BLaER1 (cell line): Measurements from ENCODE around the gene KRTAP16-1.

Experiments
- H3K27ac ChIP-seq: shearing (Covaris generic); formaldehyde crosslinking; 2 replicates; pipeline ENCODE4 v1.8.1; 2022
- H3K27me3 ChIP-seq: shearing (Covaris generic); formaldehyde crosslinking; 2 replicates; pipeline ENCODE4 v1.8.1; 2022
- H3K36me3 ChIP-seq: shearing (Covaris generic); formaldehyde crosslinking; 2 replicates; pipeline ENCODE4 v1.8.1; 2022
- H3K4me1 ChIP-seq: shearing (Covaris generic); formaldehyde crosslinking; 2 replicates; pipeline ENCODE4 v1.8.1; 2022
- H3K4me2 ChIP-seq: shearing (Covaris generic); formaldehyde crosslinking; 2 replicates; pipeline ENCODE4 v1.8.1; 2022
- H3K4me3 ChIP-seq: shearing (Covaris generic); formaldehyde crosslinking; 2 replicates; pipeline ENCODE4 v1.8.1; 2022
- H3K9ac ChIP-seq: shearing (Covaris generic); formaldehyde crosslinking; 2 replicates; pipeline ENCODE4 v1.8.1; 2022
- H3K9me3 ChIP-seq: shearing (Covaris generic); formaldehyde crosslinking; 2 replicates; pipeline ENCODE4 v1.8.1; 2022
- H4K20me1 ChIP-seq: shearing (Covaris generic); formaldehyde crosslinking; 2 replicates; pipeline ENCODE4 v1.8.1; 2022
- Cebpa-rat ChIP-seq: shearing (Covaris generic); IDR thresholded peaks from 2 replicates; pipeline ENCODE4 v1.8.1; 2022

KRTAP16-1 gene

DNA sequence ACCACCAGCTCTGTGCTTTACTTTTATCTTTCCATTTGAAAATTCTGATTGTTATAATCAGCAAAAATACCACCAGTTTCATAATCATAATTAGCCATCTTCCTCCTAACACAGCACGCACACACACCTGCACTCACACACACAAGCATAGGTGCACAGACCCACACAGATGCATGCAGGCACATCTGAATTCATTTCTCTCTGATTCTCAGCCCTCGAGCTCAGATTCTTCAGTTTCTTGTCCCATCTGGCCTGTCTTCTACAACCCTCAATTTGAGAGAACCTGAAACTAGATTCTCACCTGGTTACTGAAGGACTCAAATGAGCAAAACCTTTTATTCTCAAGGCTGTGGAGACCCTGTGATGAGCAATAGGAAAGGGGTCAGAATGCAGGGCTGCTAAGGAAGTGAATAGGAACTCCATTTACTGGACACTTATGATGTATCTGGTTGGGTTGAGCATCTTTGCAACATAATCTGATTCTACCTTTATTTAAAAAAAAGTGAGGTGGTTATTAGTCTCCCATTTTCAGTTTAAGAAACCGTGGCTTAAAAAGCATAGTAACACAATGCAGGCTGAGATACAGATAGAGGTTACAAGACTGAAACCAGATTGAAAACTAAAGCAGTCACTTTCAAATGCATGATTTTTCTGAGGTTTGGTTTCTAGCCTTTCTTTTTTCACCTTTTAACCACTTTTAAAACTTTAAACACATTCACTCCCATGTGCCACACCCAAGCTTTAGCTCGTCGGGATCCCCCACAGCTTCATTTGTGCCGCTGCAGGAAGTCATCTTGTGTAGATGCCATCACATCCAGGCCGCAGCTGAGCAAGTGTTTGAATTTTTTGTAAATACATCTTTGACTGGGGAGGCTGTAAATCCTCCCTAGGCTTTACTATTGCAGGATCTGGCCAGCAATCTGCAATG is 32.1 kb upstream of the KRTAP16-1 start:
- Histone ChIP-seq H3K27me3 (no peaks in the 10 kb centered on the region), H3K4me3 (no peak overlapping the region), H4K20me1 (no peaks in the 10 kb centered on the region), H3K4me2 (no peak overlapping the region), H3K4me1 (peaks cover 18% of the 10 kb centered on the region; the same call in 1 of the 2 replicates), H3K9ac (no peak overlapping the region), H3K9me3 (peaks cover 34% of the 10 kb centered on the region), H3K36me3 (no peaks in the 10 kb centered on the region), H3K27ac (no peak overlapping the region)
- no peak for TF ChIP-seq Cebpa-rat

DNA sequence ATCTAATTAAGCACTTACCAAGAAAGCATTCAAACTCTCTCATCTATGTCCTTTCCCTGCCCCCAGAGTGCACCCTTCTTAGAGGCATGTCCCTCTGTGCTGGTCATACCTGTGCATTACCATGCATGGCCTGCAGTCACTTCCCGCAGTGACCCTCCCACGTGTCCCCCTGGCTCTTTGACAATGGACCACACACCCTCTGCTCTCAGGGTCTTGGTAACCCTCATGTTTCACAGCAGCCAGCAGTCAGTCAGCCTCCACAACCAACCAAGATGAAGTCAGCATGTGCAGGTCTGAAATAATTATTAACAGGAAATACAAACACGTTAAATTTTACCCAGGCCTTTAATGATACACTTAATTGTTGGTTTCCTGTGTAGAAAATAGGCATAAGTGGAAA is 31.4 kb upstream of the KRTAP16-1 start:
- peaks cover 34% of the 10 kb centered on the region for H3K9me3 ChIP-seq
- no peaks in the 10 kb centered on the region for H3K27me3 ChIP-seq
- peak overlapping the region; percentile 6; the same call in 1 of the 2 replicates for H3K4me2 ChIP-seq
- H3K4me3 ChIP-seq: no peak overlapping the region
- no peaks in the 10 kb centered on the region for H4K20me1 ChIP-seq
- no peaks in the 10 kb centered on the region for H3K36me3 ChIP-seq
- H3K27ac ChIP-seq: no peak overlapping the region
- no peak for TF ChIP-seq Cebpa-rat
- H3K4me1 ChIP-seq: peaks cover 18% of the 10 kb centered on the region; the same call in 1 of the 2 replicates
- H3K9ac ChIP-seq: no peak overlapping the region

DNA sequence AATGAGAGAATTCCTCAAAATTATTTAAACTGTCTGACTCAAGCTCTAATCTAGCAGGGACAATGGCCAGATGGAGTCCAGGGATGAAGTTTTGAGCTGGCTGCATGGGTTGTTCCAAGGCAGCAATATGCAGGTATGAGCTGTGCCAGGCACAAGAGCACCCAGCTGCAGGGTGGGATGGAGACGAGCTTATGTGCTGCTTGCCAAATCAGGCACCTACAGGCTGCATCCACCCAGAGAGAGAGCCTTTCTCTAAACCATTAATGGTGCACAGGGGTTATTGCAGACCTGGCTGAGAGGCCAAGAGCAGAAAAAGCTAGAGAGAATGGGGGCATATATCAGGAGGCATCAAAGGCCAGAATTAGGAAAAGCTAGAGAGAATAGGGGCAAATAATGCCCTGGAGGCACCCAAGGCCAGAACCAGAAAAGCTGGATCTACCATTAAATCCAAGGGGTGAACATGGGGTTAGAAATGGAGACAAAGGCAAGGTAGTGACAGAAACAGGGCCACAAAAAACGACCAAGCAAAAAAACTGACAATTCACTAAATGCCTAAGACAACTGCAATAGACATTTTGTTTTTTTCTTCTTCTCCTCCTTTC is 30.6 kb upstream of the KRTAP16-1 start:
- Histone ChIP-seq H3K4me1 (peaks cover 20% of the 10 kb centered on the region), H3K9ac (no peak overlapping the region), H3K36me3 (no peaks in the 10 kb centered on the region), H3K4me3 (no peak overlapping the region), H3K9me3 (peaks cover 34% of the 10 kb centered on the region), H3K4me2 (peak overlapping the region; percentile 6; the same call in 1 of the 2 replicates), H4K20me1 (no peaks in the 10 kb centered on the region), H3K27me3 (no peaks in the 10 kb centered on the region), H3K27ac (no peak overlapping the region)
- no peak for TF ChIP-seq Cebpa-rat

DNA sequence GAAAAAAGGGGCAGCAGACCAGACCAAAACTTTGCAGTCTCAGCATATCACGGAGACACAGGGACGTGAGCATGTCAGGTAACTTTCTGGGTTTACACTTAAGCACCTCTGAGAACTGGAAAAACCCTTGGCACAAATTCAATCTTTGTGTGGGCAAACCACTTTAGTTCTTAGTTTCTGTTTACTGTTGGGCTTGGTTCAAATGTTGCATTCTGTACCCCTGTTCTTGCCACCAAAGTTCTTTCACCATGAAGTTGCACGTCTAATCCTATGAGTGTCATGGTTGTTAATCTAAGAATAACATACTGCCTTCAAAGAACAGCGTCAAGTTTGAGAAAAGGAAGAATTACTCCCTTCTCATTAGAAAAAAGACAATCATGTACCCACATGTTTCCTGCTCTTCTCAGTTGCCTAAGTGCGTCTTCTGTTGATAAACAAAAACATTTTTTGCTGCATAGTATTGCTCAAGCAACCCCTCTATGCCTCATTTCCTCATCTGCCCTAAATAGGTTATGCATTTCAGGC is 29.9 kb upstream of the KRTAP16-1 start:
- Histone ChIP-seq H3K27ac (no peak overlapping the region), H3K9me3 (peaks cover 31% of the 10 kb centered on the region), H3K4me2 (peak overlapping the region; percentile 6; the same call in 1 of the 2 replicates)

DNA sequence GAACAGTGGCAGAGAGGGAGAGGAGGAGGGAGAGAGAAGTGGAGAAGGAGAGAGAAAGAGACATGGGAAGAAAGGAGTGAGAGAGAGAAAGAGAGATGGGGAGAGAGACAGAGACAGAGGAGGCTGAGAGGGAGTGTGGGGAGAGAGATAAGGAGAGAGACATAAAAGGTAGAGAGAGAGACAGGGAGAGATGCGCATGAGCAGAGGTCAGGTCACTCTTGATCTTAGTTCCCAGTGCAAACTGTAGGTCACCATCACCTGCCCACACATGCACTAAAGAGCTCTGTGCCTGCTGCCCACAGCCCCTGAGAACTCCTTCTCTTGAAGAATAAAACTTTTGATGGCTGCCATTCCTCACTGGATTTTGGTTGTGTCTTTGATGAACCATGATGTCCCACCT is 26.6 kb upstream of the KRTAP16-1 start:
- H4K20me1 ChIP-seq: no peaks in the 10 kb centered on the region
- no peak overlapping the region for H3K4me2 ChIP-seq
- H3K27ac ChIP-seq: no peak overlapping the region
- no peaks in the 10 kb centered on the region for H3K36me3 ChIP-seq
- no peak overlapping the region for H3K4me3 ChIP-seq
- H3K27me3 ChIP-seq: no peaks in the 10 kb centered on the region
- no peak for TF ChIP-seq Cebpa-rat
- no peak overlapping the region for H3K9ac ChIP-seq
- H3K9me3 ChIP-seq: 0 out of 2 replicates have a peak, but pooled peaks cover under 1% of the 10 kb centered on the region
- peaks cover 31% of the 10 kb centered on the region for H3K4me1 ChIP-seq

More for the DNA sequence above, 29.9 kb upstream of the KRTAP16-1 start:
- no peaks in the 10 kb centered on the region for H4K20me1 ChIP-seq
- H3K9ac ChIP-seq: no peak overlapping the region
- H3K27me3 ChIP-seq: no peaks in the 10 kb centered on the region
- H3K36me3 ChIP-seq: no peaks in the 10 kb centered on the region
- no peak for TF ChIP-seq Cebpa-rat
- H3K4me1 ChIP-seq: peaks cover 26% of the 10 kb centered on the region
- H3K4me3 ChIP-seq: no peak overlapping the region

DNA sequence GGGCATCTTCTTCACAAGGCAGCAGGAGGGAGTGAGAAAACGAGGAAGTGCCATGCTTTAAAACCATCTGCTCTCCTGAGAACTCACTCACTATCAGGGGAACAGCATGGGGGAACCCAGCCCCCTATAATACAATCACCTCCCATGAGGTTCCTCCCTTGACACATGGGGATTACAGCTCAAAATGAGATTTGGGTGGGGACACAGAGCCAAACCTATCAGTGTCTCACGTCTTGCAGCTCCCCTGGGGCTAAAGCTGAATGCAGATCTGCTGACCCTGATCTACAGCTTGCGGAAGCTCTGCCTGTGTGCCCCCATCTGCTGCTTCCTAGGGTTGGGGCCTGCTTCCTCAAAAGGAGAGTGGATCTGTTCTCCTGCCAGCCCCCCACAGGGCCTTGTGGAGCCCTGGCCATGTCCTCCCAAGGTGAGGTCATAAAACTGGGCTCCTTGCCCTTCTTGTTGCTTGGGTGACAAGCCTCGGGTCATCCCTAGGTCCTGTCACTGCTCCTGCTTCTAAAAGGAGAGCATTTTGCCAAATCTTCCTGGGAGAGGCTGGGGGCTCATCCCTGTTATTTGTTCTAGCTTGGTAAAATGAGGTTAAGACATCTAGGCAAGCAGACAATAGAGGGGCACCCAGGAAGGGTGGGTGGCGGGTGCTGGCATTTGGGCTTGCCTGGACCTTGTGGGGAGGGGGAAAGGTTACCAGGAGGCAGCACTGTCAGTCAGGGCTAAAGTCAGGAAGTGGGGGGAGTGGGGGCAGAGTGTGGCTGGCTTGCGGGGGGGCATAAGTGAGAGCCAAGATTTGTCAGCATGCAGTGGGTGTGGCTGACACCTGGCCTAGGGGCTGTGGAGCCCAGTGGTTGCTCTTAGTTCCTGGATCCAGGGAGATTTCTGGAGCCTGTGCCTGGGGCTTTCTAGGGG is 25.5 kb upstream of the KRTAP16-1 start:
- Histone ChIP-seq H3K9ac (no peak overlapping the region), H3K9me3 (no peaks in the 10 kb centered on the region), H4K20me1 (no peaks in the 10 kb centered on the region), H3K4me2 (peak overlapping the region; percentile 40), H3K4me1 (peaks cover 22% of the 10 kb centered on the region), H3K36me3 (no peaks in the 10 kb centered on the region), H3K27me3 (no peaks in the 10 kb centered on the region), H3K27ac (peak overlapping the region; percentile 60), H3K4me3 (no peak overlapping the region)
- TF ChIP-seq Cebpa-rat: no peak

DNA sequence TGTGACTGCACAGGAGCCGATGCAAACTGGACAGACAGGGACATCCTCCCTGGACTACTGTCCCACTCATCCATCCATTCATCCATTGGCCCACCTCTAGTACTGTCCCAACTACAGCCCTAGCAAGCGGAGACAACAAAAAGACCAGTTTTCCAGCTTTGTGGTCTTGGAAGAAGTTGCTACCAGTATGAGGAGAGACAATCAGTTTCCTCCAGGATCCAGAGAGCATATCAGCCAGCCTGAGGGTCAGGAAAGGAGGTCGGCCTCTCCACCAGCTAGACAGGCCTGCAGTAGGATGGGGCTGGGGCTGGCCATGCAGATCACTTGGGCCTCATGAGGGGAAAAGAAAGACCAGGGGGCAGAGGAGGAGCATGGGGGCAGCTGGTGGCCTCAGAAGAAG is 24.7 kb upstream of the KRTAP16-1 start:
- Histone ChIP-seq H3K9ac (no peak overlapping the region), H3K36me3 (no peaks in the 10 kb centered on the region), H3K27me3 (no peaks in the 10 kb centered on the region), H3K27ac (peak overlapping the region; percentile 60; the same call in 1 of the 2 replicates), H3K4me3 (no peak overlapping the region), H4K20me1 (no peaks in the 10 kb centered on the region), H3K4me1 (peaks cover 15% of the 10 kb centered on the region), H3K4me2 (peak overlapping the region; percentile 40), H3K9me3 (no peaks in the 10 kb centered on the region)
- TF ChIP-seq Cebpa-rat: no peak

DNA sequence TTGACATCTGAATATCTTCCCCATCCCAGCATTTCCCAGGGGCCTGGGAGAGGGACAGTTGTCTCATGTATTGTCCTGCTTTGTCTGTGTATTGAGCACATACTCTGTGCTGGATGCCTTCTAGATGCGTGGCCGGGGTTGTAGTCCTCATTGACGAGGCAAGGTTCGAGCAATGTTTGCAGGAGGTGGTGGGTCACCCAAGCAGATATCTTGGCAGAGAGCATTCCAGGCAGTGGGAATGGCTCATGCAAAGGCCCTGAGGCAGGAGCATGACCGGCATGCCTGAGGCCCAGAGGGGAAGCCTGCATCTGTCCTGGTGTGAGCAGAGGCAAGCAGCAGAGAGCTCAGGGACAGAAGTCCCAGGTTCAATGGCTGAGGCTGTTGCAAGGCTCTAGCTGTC is 24.0 kb upstream of the KRTAP16-1 start:
- no peak overlapping the region for H3K4me2 ChIP-seq
- no peak overlapping the region for H3K27ac ChIP-seq
- no peak overlapping the region for H3K4me3 ChIP-seq
- no peak overlapping the region for H3K9ac ChIP-seq
- no peaks in the 10 kb centered on the region for H4K20me1 ChIP-seq
- no peak for TF ChIP-seq Cebpa-rat
- H3K4me1 ChIP-seq: peaks cover 14% of the 10 kb centered on the region
- H3K36me3 ChIP-seq: no peaks in the 10 kb centered on the region
- H3K9me3 ChIP-seq: no peaks in the 10 kb centered on the region
- H3K27me3 ChIP-seq: no peaks in the 10 kb centered on the region

DNA sequence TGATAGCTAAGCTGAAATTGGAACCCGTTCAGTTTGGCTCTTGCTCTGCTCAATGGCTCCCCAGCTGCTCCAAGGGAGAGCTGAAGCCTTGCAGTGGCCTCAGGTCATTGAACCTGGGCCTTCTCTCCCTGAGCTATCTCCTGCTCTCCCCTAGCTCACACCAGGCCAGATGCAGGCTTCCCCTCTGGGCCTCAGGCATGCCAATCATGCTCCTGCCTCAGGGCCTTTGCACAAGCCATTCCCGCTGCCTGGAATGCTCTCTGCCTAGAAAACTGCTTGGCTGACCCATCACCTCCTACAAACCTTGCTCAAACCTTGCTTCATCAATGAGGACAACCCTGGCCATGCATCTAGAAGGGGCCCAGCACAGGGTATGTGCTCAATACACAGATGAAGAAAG is 23.1 kb upstream of the KRTAP16-1 start:
- Histone ChIP-seq H3K9ac (no peak overlapping the region), H3K9me3 (no peaks in the 10 kb centered on the region), H3K4me2 (no peak overlapping the region), H3K4me1 (peaks cover 14% of the 10 kb centered on the region), H3K4me3 (no peak overlapping the region), H4K20me1 (no peaks in the 10 kb centered on the region), H3K36me3 (no peaks in the 10 kb centered on the region), H3K27ac (no peak overlapping the region), H3K27me3 (no peaks in the 10 kb centered on the region)
- no peak for TF ChIP-seq Cebpa-rat
